ENCODE measurements around the gene SORCS2. TPM values are rescaled to one million over a fixed set of nuclear protein-coding genes. Genes with fewer than 3 reads are reported as not detected.

SORCS2 gene
- polyA plus RNA-seq, 1 donor from 2014 or later, result 1.0 TPM

DNA sequence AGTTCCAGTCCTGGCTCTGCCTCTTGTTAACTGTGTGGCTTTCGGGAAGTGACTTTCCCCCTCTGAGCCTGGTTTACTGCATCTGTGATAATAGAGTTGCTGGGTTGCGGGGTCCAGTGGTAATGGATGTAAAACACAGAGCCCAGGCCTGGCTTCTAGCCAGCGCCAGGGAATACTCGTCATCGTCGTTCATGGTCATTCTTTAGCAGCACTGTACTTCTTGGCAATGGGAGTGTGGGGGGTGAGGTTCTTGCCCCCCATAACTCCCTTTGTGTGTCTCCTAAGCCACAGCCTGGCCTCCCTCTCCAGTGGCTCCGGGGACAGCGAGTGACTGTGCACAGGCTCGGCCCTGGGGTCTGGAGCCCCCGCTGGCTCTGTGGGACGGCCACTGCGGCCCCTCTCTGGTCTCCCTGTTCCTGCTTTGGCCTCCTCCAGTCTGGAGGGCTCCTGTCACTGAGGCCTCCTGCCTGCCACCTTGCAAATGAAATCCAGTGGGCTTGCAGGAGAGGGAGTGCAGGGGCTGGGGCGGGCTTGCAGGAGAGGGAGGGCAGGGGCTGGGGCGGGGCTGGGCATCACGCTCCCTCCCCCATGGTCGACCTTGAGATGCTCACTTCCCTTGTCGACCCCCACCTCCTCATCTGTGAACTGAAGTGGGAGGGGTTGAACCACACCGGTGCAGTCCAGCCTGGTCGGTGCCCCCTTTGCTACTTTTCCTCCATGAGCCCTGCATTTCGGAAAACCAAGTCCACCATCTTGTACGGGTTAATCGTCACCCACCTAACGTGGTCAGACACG is 229.2 kb downstream of the SORCS2 start:
- H3K27me3 ChIP-seq (ENCODE audit: insufficient read depth, low read depth, low read length), result no peaks in the 10 kb centered on the region
- TF ChIP-seq EP300 (conservative IDR thresholded peaks at IDR 0.05; ENCODE audit: poor library complexity, severe bottlenecking), result no peak
- TF ChIP-seq, protein P1, sequence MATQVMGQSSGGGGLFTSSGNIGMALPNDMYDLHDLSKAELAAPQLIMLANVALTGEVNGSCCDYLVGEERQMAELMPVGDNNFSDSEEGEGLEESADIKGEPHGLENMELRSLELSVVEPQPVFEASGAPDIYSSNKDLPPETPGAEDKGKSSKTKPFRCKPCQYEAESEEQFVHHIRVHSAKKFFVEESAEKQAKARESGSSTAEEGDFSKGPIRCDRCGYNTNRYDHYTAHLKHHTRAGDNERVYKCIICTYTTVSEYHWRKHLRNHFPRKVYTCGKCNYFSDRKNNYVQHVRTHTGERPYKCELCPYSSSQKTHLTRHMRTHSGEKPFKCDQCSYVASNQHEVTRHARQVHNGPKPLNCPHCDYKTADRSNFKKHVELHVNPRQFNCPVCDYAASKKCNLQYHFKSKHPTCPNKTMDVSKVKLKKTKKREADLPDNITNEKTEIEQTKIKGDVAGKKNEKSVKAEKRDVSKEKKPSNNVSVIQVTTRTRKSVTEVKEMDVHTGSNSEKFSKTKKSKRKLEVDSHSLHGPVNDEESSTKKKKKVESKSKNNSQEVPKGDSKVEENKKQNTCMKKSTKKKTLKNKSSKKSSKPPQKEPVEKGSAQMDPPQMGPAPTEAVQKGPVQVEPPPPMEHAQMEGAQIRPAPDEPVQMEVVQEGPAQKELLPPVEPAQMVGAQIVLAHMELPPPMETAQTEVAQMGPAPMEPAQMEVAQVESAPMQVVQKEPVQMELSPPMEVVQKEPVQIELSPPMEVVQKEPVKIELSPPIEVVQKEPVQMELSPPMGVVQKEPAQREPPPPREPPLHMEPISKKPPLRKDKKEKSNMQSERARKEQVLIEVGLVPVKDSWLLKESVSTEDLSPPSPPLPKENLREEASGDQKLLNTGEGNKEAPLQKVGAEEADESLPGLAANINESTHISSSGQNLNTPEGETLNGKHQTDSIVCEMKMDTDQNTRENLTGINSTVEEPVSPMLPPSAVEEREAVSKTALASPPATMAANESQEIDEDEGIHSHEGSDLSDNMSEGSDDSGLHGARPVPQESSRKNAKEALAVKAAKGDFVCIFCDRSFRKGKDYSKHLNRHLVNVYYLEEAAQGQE (IDR thresholded peaks at IDR 0.05; ENCODE audit: borderline replicate concordance), result no peak
- no peak for TF ChIP-seq POLR2AphosphoS5 (IDR thresholded peaks at IDR 0.05)
- no peak for TF ChIP-seq SMC3 (conservative IDR thresholded peaks at IDR 0.05; ENCODE audit: poor library complexity)
- TF ChIP-seq MXI1 (conservative IDR thresholded peaks at IDR 0.05; ENCODE audit: poor library complexity, severe bottlenecking), result no peak
- H3K79me2 ChIP-seq (replicated peaks; ENCODE audit: insufficient read depth, low read length), result no peaks in the 10 kb centered on the region
- H4K20me1 ChIP-seq (ENCODE audit: insufficient read depth), result no peaks in the 10 kb centered on the region
- no peak overlapping the region for H3K4me3 ChIP-seq (ENCODE audit: low read length)
- no peaks in the 10 kb centered on the region for H3K9me2 ChIP-seq (ENCODE audit: insufficient read depth, low read length)
- no peak overlapping the region for H3K4me2 ChIP-seq (ENCODE audit: low read length)
- no peaks in the 10 kb centered on the region for H3K36me3 ChIP-seq (ENCODE audit: insufficient read depth, low read length)
- no peaks in the 10 kb centered on the region for H3F3A ChIP-seq (ENCODE audit: insufficient read depth, low read length, poor library complexity, severe bottlenecking)
- no peak overlapping the region for H2AFZ ChIP-seq (ENCODE audit: low read depth, low read length)
- no peak overlapping the region for H3K27ac ChIP-seq (ENCODE audit: low read length)
- no peak overlapping the region for H3K9ac ChIP-seq (ENCODE audit: low read length)
- no peaks in the 10 kb centered on the region for H3K9me3 ChIP-seq (ENCODE audit: low read length)

DNA sequence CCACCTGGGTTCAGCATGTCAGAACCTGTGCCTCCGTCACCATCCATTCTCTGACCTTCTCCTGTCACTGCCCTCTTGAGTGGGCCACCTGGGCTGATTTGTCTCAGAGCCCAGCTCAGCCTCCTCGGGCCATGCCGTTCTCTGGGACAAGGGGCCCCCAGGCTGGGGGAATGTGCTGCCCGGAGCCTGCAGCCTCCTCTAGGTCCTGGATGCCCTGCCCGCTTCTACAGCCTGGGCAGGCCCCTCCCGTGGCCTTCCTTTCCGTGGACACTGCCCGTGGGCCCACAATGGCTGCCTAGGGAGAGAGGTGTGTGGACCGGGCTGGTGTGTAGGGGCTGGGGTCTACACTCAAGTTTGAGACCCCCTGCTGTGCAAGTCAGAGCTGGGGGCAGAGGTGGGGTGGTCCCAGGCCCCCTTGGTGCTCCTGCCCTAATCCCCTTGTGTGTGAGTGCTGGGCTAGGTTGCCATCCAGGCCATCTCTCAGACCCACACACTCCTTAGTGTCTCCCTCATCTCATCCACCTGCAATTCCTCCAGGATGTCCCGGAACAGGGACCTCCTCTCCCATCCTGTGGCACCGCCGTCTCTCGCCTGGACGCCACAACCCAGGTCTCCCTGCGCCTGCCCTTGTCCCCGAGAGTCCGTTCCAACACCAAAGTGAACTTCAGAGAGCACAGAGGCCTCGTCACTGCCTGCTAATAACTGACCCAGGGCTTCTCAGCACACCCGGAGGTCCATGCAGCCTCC is 230.0 kb downstream of the SORCS2 start:
- no peak overlapping the region for H3K4me2 ChIP-seq (ENCODE audit: low read length)
- H3K36me3 ChIP-seq (ENCODE audit: insufficient read depth, low read length), result no peaks in the 10 kb centered on the region
- no peak overlapping the region for H2AFZ ChIP-seq (ENCODE audit: low read depth, low read length)
- H3K4me3 ChIP-seq (ENCODE audit: low read length), result no peak overlapping the region
- TF ChIP-seq SMC3 (conservative IDR thresholded peaks at IDR 0.05; ENCODE audit: poor library complexity) (no peak), RAD21 (conservative IDR thresholded peaks at IDR 0.05) (no peak), TAF1 (IDR thresholded peaks at IDR 0.05; ENCODE audit: low read depth) (no peak), EZH2 (IDR thresholded peaks at IDR 0.05; ENCODE audit: borderline replicate concordance, insufficient read depth, low read length, poor library complexity, severe bottlenecking) (no peak), EP300 (conservative IDR thresholded peaks at IDR 0.05; ENCODE audit: poor library complexity, severe bottlenecking) (no peak), POLR2AphosphoS5 (IDR thresholded peaks at IDR 0.05) (no peak), MXI1 (conservative IDR thresholded peaks at IDR 0.05; ENCODE audit: poor library complexity, severe bottlenecking) (no peak)
- TF ChIP-seq, protein P2, sequence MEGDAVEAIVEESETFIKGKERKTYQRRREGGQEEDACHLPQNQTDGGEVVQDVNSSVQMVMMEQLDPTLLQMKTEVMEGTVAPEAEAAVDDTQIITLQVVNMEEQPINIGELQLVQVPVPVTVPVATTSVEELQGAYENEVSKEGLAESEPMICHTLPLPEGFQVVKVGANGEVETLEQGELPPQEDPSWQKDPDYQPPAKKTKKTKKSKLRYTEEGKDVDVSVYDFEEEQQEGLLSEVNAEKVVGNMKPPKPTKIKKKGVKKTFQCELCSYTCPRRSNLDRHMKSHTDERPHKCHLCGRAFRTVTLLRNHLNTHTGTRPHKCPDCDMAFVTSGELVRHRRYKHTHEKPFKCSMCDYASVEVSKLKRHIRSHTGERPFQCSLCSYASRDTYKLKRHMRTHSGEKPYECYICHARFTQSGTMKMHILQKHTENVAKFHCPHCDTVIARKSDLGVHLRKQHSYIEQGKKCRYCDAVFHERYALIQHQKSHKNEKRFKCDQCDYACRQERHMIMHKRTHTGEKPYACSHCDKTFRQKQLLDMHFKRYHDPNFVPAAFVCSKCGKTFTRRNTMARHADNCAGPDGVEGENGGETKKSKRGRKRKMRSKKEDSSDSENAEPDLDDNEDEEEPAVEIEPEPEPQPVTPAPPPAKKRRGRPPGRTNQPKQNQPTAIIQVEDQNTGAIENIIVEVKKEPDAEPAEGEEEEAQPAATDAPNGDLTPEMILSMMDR (IDR thresholded peaks at IDR 0.05; ENCODE audit: poor library complexity, severe bottlenecking), result no peak
- TF ChIP-seq, protein P1 (IDR thresholded peaks at IDR 0.05; ENCODE audit: borderline replicate concordance), result no peak
- H3K9me2 ChIP-seq (ENCODE audit: insufficient read depth, low read length), result no peaks in the 10 kb centered on the region
- no peaks in the 10 kb centered on the region for H4K20me1 ChIP-seq (ENCODE audit: insufficient read depth)
- no peaks in the 10 kb centered on the region for H3K79me2 ChIP-seq (replicated peaks; ENCODE audit: insufficient read depth, low read length)
- no peaks in the 10 kb centered on the region for H3K27me3 ChIP-seq (ENCODE audit: insufficient read depth, low read depth, low read length)
- H3K9ac ChIP-seq (ENCODE audit: low read length), result no peak overlapping the region
- H3F3A ChIP-seq (ENCODE audit: insufficient read depth, low read length, poor library complexity, severe bottlenecking), result no peaks in the 10 kb centered on the region
- H3K9me3 ChIP-seq (ENCODE audit: low read length), result no peaks in the 10 kb centered on the region
- no peak overlapping the region for H3K27ac ChIP-seq (ENCODE audit: low read length)

Measured in neural cell (in vitro differentiated cells).